Panc1 (cell line): Measurements from ENCODE around the gene GNB1. TPM values are rescaled to one million over a fixed set of nuclear protein-coding genes. Genes with fewer than 3 reads are reported as not detected.

Source experiments
- ATAC-seq: fragments of 200-7000 bp; cut with Tn5 transposase; 2 replicates; pipeline ENCODE4 v1.9.1; 2020; ENCODE audit warnings: mild to moderate bottlenecking, moderate library complexity
- BruUV-seq: library from RNA; stranded (reverse); fragments of 400-500 nt; replicated peaks from 2 replicates; lab custom pipeline; 2021; lab: Mats Ljungman, UMichigan
- CTCF ChIA-PET: fragments of 300-600 bp; sonication (Branson Sonifier 250); formaldehyde crosslinking; loops from one replicate; lab custom pipeline; 2022; ENCODE audit warnings: antibody characterized with exemption; lab: Charles Lee
- POLR2A ChIA-PET: fragments of 300-600 bp; sonication (Branson Sonifier 250); formaldehyde crosslinking; loops from one replicate; lab custom pipeline; 2022; ENCODE audit warnings: antibody characterized with exemption; lab: Charles Lee
- DNase-seq: peaks from one replicate; pipeline ENCODE4 v3.0.0-alpha.2; 2010; ENCODE audit warnings: low read depth, low spot score
- H3K27ac ChIP-seq: 2 replicates; pipeline ENCODE4 v1.5.1; 2011; ENCODE audit warnings: mild to moderate bottlenecking, low read length, inconsistent platforms
- H3K27me3 ChIP-seq: fragments of 200-500 bp; sonication (Bioruptor generic); 2 replicates; pipeline ENCODE4 v1.6.0; 2014; ENCODE audit warnings: low read length, inconsistent platforms; ENCODE audit not compliant: control insufficient read depth, insufficient read depth
- H3K36me3 ChIP-seq: fragments of 200-500 bp; sonication (Bioruptor generic); 2 replicates; pipeline ENCODE4 v1.5.1; 2014; ENCODE audit warnings: inconsistent platforms, mild to moderate bottlenecking, low read length, moderate library complexity; ENCODE audit not compliant: control insufficient read depth, insufficient read depth
- H3K4me1 ChIP-seq: 2 replicates; pipeline ENCODE4 v1.5.1; 2011; ENCODE audit warnings: inconsistent platforms, mild to moderate bottlenecking, low read length, moderate library complexity; ENCODE audit not compliant: control insufficient read depth, insufficient read depth
- H3K4me3 ChIP-seq, 2 experiments: 2 replicates each; pipeline ENCODE4 v1.5.1; 2011 to 2012; ENCODE audit warnings: low read depth in 2 of 2, low read length in 2 of 2, mild to moderate bottlenecking in 2 of 2, inconsistent platforms in 1 of 2, moderate library complexity in 1 of 2
- H3K9me3 ChIP-seq: fragments of 200-500 bp; sonication (Bioruptor generic); 2 replicates; pipeline ENCODE4 v1.5.1; 2014; ENCODE audit warnings: low read depth, mild to moderate bottlenecking, inconsistent platforms, low read length, moderate library complexity; ENCODE audit not compliant: control insufficient read depth, insufficient read depth
- CTCF ChIP-seq: fragments of 450-650 bp; IDR thresholded peaks from 2 replicates; pipeline ENCODE4 v1.5.1; 2017; ENCODE audit warnings: mild to moderate bottlenecking
- POLR2AphosphoS5 ChIP-seq: IDR thresholded peaks from 2 replicates; pipeline ENCODE4 v1.6.1; 2012; ENCODE audit warnings: mild to moderate bottlenecking, low read depth, low read length, moderate library complexity
- REST ChIP-seq, 2 experiments: IDR thresholded peaks; 2 replicates each; pipeline ENCODE4 v1.6.1; 2011 to 2012; ENCODE audit warnings: low read depth in 2 of 2, control low read depth in 1 of 2, low read length in 1 of 2, mild to moderate bottlenecking in 1 of 2, moderate library complexity in 1 of 2; ENCODE audit not compliant: insufficient read depth in 1 of 2
- SIN3A ChIP-seq: IDR thresholded peaks from 2 replicates; pipeline ENCODE4 v1.6.1; 2012; ENCODE audit warnings: low read depth, mild to moderate bottlenecking, low read length, moderate library complexity, borderline replicate concordance; ENCODE audit not compliant: insufficient read depth
- TCF7L2 ChIP-seq: IDR thresholded peaks from 2 replicates; pipeline ENCODE4 v1.6.1; 2011; ENCODE audit warnings: mild to moderate bottlenecking, low read depth, low read length, inconsistent platforms
- in situ Hi-C: cut with HindIII; loops from 2 replicates; pipeline ENCODE4 v1.10.0; 2016; ENCODE audit warnings: low sequenced_read_pairs, low pct_unique_long_range_greater_than_20kb
- intact Hi-C: fragments of 100-400 bp; cut with micrococcal nuclease; formaldehyde crosslinking; loops from one replicate; pipeline ENCODE4 v1.10.0; 2022; ENCODE audit not compliant: unreplicated experiment
- total RNA-seq: library from RNA; stranded (reverse); gene quantifications from one replicate; pipeline ENCODE4 v1.2.1, GENCODE V29; 2021; ENCODE audit not compliant: unreplicated experiment

Gene GNB1
- total RNA-seq, 1 experiment from 2014 or later: 499 TPM

GRCh38 chr1:1847890-1848289 is 43.0 kb downstream of the GNB1 start:
- intact Hi-C loops: no loop called here
- Histone ChIP-seq H3K27me3 (no peaks in the 10 kb centered on the region), H3K9me3 (no peaks in the 10 kb centered on the region), H3K4me3 (no peak overlapping the region), H3K4me1 (peaks cover 13% of the 10 kb centered on the region; the same call in 1 of the 2 replicates), H3K36me3 (no peaks in the 10 kb centered on the region), H3K27ac (no peak overlapping the region)
- DNase-seq: no peak
- in situ Hi-C loops: no loop called here
- no peak for ATAC-seq
- ChIA-PET CTCF (interaction anchor here (0.6 kb wide), 1 partner anchor 202 kb away, joined by 4 read pairs; the partner anchor contains the start of gene PRKCZ), POLR2A (interaction anchor here (0.6 kb wide), 1 partner anchor 56 kb away, joined by 3 read pairs; no protein-coding TSS in a partner anchor)
- no peak for TF ChIP-seq TCF7L2
- TF ChIP-seq REST (IDR thresholded peaks at IDR 0.05; ENCODE audit: insufficient read depth in 1 of 2, low read depth in 2 of 2, low read length in 1 of 2): no peak
- no peak for TF ChIP-seq CTCF
- TF ChIP-seq POLR2AphosphoS5: no peak
- no peak for TF ChIP-seq SIN3A
- BruUV-seq: no TSS peak

- Histone ChIP-seq H3K4me1 (peaks cover 20% of the 10 kb centered on the region; the same call in 1 of the 2 replicates), H3K27ac (no peak overlapping the region), H3K27me3 (no peaks in the 10 kb centered on the region), H3K36me3 (no peaks in the 10 kb centered on the region), H3K4me3 (no peak overlapping the region), H3K9me3 (no peaks in the 10 kb centered on the region)
- TF ChIP-seq SIN3A: no peak
- POLR2A ChIA-PET: no interaction called here
- BruUV-seq: TSS peak; percentile 3
- no peak for ATAC-seq
- CTCF ChIA-PET: no interaction called here
- intact Hi-C loops: no loop called here
- in situ Hi-C loops: no loop called here
- no peak for DNase-seq
These were observed 43.6 kb downstream of the GNB1 start for GRCh38 chr1:1847061-1847850.

- in situ Hi-C loops (no loop called here), intact Hi-C loops (no loop called here)
- ChIA-PET POLR2A (no interaction called here), CTCF (no interaction called here)
- DNase-seq (no peak), ATAC-seq (no peak)
- Histone ChIP-seq H3K36me3 (no peaks in the 10 kb centered on the region), H3K27me3 (no peaks in the 10 kb centered on the region), H3K27ac (no peak overlapping the region), H3K4me1 (peaks cover 23% of the 10 kb centered on the region; the same call in 1 of the 2 replicates), H3K4me3 (no peak overlapping the region), H3K9me3 (no peaks in the 10 kb centered on the region)
- BruUV-seq: no TSS peak
- TF ChIP-seq REST (IDR thresholded peaks at IDR 0.05; ENCODE audit: insufficient read depth in 1 of 2, low read depth in 2 of 2, low read length in 1 of 2) (no peak), POLR2AphosphoS5 (no peak)
These were observed 44.4 kb downstream of the GNB1 start for GRCh38 chr1:1846386-1846918.
